DMS53 treated with DMSO at 0.1 percent for 48 hours (cell line): ENCODE measurements around the gene NBPF1.
"Not testable (repeated sequence)": the region's sequence is repeated elsewhere in the genome, so short reads cannot be mapped to it uniquely, and the experiment has no call there.

Experiments used
- DNase-seq: peaks from one replicate; lab custom pipeline; 2025; ENCODE audit not compliant: unreplicated experiment; lab: John Stamatoyannopoulos, UW

Gene NBPF1

GRCh38 chr1:16613185-16614147, at the start of gene NBPF1:
Gene NBPF1 (minus strand): TSS chr1:16613564.
- DNase-seq, result peak; percentile 100

- not testable (repeated sequence) for DNase-seq
Observed at GRCh38 chr1:16658234-16658633, 44.9 kb upstream of the NBPF1 start.

GRCh38 chr1:16656981-16657683, 43.8 kb upstream of the NBPF1 start:
- DNase-seq, result not testable (repeated sequence)

- DNase-seq, result not testable (repeated sequence)
Observed at GRCh38 chr1:16656574-16656973, 43.2 kb upstream of the NBPF1 start.

GRCh38 chr1:16651560-16651959, 38.2 kb upstream of the NBPF1 start:
- DNase-seq, result not testable (repeated sequence)

GRCh38 chr1:16649960-16650359, 36.6 kb upstream of the NBPF1 start:
- DNase-seq, result not testable (repeated sequence)

- not testable (repeated sequence) for DNase-seq
Observed at GRCh38 chr1:16649390-16649789, 36.0 kb upstream of the NBPF1 start.

- not testable (repeated sequence) for DNase-seq
Observed at GRCh38 chr1:16648756-16649155, 35.4 kb upstream of the NBPF1 start.

GRCh38 chr1:16648250-16648649, 34.9 kb upstream of the NBPF1 start:
- DNase-seq, result not testable (repeated sequence)

GRCh38 chr1:16647179-16648176, 34.1 kb upstream of the NBPF1 start:
- not testable (repeated sequence) for DNase-seq

GRCh38 chr1:16646716-16647115, 33.4 kb upstream of the NBPF1 start:
- DNase-seq, result not testable (repeated sequence)

- DNase-seq, result not testable (repeated sequence)
Observed at GRCh38 chr1:16646061-16646664, 32.8 kb upstream of the NBPF1 start.

- not testable (repeated sequence) for DNase-seq
Observed at GRCh38 chr1:16645271-16646060, 32.1 kb upstream of the NBPF1 start.

- DNase-seq, result peak; percentile 99
Observed at GRCh38 chr1:16644482-16645270, 31.3 kb upstream of the NBPF1 start.

GRCh38 chr1:16644193-16644481, 30.8 kb upstream of the NBPF1 start:
- no peak for DNase-seq

GRCh38 chr1:16643476-16644192, 30.3 kb upstream of the NBPF1 start:
- peak; percentile 40 for DNase-seq

- DNase-seq, result not testable (repeated sequence)
Observed at GRCh38 chr1:16643001-16643411, 29.6 kb upstream of the NBPF1 start.
